GM12891 (cell line): ENCODE data around the gene HLA-DRB5.

Experiments
- POLR2A ChIP-seq: IDR thresholded peaks from 2 replicates; pipeline ENCODE4 v1.6.1; 2011; ENCODE audit warnings: low read depth, low read length, control low read depth
- POLR2AphosphoS5 ChIP-seq: IDR thresholded peaks from 2 replicates; pipeline ENCODE4 v1.6.1; 2011; ENCODE audit warnings: low read depth, low read length, control low read depth
- TAF1 ChIP-seq: IDR thresholded peaks from 2 replicates; pipeline ENCODE4 v1.6.1; 2011; ENCODE audit warnings: low read depth, low read length, control low read depth

GRCh38 chr6:32554116-32554965 lies 24.3 kb upstream of the HLA-DRB5 start:
- no peak for TF ChIP-seq POLR2A
- TF ChIP-seq POLR2AphosphoS5: no peak
- no peak for TF ChIP-seq TAF1
